Adrenal gland (tissue), 12 donors: ENCODE measurements around the gene JARID2. TPM values are rescaled to one million over a fixed set of nuclear protein-coding genes. Genes with fewer than 3 reads are reported as not detected.

Source experiments
- DNase-seq, 7 donors: peaks; one replicate each; pipeline ENCODE4 v3.0.0-alpha.2; 2019 to 2020
- H3K27ac ChIP-seq, 5 donors: fragments of 200-600 bp; sonication (generic) in 4 of 5; 1 replicate in 3 of 5; 2 replicates in 2 of 5; pipeline versions ENCODE4 v1.5.1 to v1.8.0; 2016 to 2020; ENCODE audit warnings: mild to moderate bottlenecking in 1 of 5
- H3K27me3 ChIP-seq: fragments of 200-600 bp; 2 replicates; pipeline ENCODE4 v1.8.0; 2021
- H3K36me3 ChIP-seq, 2 donors: fragments of 200-600 bp; replicated peaks in 1 of 2; 1 replicate in 1 of 2; 2 replicates in 1 of 2; pipeline versions ENCODE4 v1.5.1 to v1.8.0; 2018 to 2022
- H3K4me1 ChIP-seq, 2 donors: fragments of 200-600 bp; replicated peaks in 1 of 2; 1 replicate in 1 of 2; 2 replicates in 1 of 2; pipeline versions ENCODE4 v1.5.1 to v1.8.0; 2018 to 2021
- H3K4me3 ChIP-seq, 4 donors: fragments of 200-600 bp; sonication (generic) in 3 of 4; one replicate each; pipeline ENCODE4 v1.5.1; 2016 to 2018
- H3K9me3 ChIP-seq, 3 donors: fragments of 200-600 bp; sonication (generic) in 1 of 3; replicated peaks in 1 of 3; 1 replicate in 2 of 3; 2 replicates in 1 of 3; pipeline versions ENCODE4 v1.5.1 to v1.8.0; 2016 to 2021
- POLR2A ChIP-seq, 2 donors: fragments of 450-650 bp; IDR thresholded peaks; one replicate each; pipeline ENCODE4 v1.6.1; 2017; ENCODE audit warnings: antibody characterized with exemption in 2 of 2, mild to moderate bottlenecking in 2 of 2, moderate library complexity in 1 of 2
- WGBS, 4 donors: extraction: QIAGEN DNeasy Blood & Tissue Kit in 2 of 4; methylation state at CpG; one replicate each; pipeline versions ENCODE4 v1.1.5 to v1.1.7; 2013 to 2017; 5-methylcytosine and 5-hydroxymethylcytosine counted together
- intact Hi-C, 2 donors: fragments of 100-400 bp; cut with DNase I; formaldehyde crosslinking; loops; one replicate each; pipeline versions ENCODE4 v1.14.1 to v1.15.0; 2022 to 2023
- polyA plus RNA-seq, 3 donors: library from polyadenylated mRNA; stranded (reverse); fragments of 200-250 nt in 2 of 3; fragments of 350-450 nt in 1 of 3; fragmentation: Illumina TruSeq in 1 of 3; extraction: RNeasy Lipid Tissue Mini Kit (QIAGEN cat#74804) in 1 of 3; gene quantifications; one replicate each; pipeline ENCODE4 v1.2.3, GENCODE V29; 2013 to 2014
- total RNA-seq, 9 donors: library from RNA; depleted of rRNA in 4 of 9; stranded (reverse); fragments of >200 nt in 4 of 9; fragments of 120-200 nt in 1 of 9; fragmentation: NEBNext Ultra II Directional in 1 of 9; extraction: Animal tissue kit (Norgen Biotek cat#: 25700) in 1 of 9; gene quantifications; one replicate each; pipeline versions ENCODE4 v1.1.0 to v1.2.4, GENCODE V29; 2013 to 2023
- TF ChIP-seq, protein P1 (sequence below), 6 experiments: fragments of 450-650 bp in 4 of 6; fragments of 200-600 bp in 2 of 6; sonication (generic) in 1 of 6; IDR thresholded peaks; 1 replicate in 5 of 6; 2 replicates in 1 of 6; pipeline versions ENCODE4 v1.5.1 to v1.8.0; 2016 to 2021; ENCODE audit warnings: antibody characterized with exemption in 6 of 6, mild to moderate bottlenecking in 2 of 6, moderate library complexity in 1 of 6
- donor health status: healthy with polysubstance abuse.
- donor health status: Bipolar disorder and iron deficiency.
- donor health status: DM: yes; HTN: yes; CAD: no.
- donor health status: DM: no; HTN: no; CAD: no.
- donor health status: DM: no; HTN: no; CAD: no.
- donor health status: DM: yes; HTN: yes; CAD: no.

The JARID2 gene
- total and polyA plus RNA-seq, 12 donors, result 3.0 to 13.6 (median 8.2) TPM

DNA sequence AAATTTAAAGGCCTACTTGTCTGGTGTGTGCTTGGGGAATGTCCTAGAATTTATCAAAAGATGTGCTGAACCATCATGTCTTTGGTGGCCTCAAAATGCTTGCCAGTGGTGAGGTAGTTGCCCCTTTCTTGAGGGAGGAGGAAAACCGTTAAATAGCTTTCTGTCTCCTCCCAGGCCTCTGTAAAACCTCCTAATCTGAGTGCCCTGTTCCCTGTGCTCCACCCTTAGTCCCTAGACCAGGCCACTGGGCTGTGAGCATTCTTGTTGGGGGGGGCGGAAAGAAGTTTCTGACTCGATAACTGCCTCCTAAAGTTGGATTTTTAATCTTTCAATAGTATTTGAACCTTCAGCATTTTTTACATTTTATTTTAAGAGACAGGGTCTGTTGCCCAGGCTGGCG is 23.1 kb downstream of the JARID2 start:
- H3K27ac ChIP-seq, result peak overlapping the region in 2 of 5 donors; percentile 39 to 72
- TF ChIP-seq, protein P1, sequence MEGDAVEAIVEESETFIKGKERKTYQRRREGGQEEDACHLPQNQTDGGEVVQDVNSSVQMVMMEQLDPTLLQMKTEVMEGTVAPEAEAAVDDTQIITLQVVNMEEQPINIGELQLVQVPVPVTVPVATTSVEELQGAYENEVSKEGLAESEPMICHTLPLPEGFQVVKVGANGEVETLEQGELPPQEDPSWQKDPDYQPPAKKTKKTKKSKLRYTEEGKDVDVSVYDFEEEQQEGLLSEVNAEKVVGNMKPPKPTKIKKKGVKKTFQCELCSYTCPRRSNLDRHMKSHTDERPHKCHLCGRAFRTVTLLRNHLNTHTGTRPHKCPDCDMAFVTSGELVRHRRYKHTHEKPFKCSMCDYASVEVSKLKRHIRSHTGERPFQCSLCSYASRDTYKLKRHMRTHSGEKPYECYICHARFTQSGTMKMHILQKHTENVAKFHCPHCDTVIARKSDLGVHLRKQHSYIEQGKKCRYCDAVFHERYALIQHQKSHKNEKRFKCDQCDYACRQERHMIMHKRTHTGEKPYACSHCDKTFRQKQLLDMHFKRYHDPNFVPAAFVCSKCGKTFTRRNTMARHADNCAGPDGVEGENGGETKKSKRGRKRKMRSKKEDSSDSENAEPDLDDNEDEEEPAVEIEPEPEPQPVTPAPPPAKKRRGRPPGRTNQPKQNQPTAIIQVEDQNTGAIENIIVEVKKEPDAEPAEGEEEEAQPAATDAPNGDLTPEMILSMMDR (IDR thresholded peaks at IDR 0.05), result no peak
- TF ChIP-seq POLR2A (IDR thresholded peaks at IDR 0.05), result no peak
- 52 to 70% (median 63%) methylated on average over 4 of the region's 4 CpGs for WGBS, 4 donors
- no peak for DNase-seq
- H3K4me3 ChIP-seq, result no peak overlapping the region
- H3K27me3 ChIP-seq, result no peaks in the 10 kb centered on the region
- H3K4me1 ChIP-seq, result peaks cover 48 to 56% of the 10 kb centered on the region in 2 donors
- H3K36me3 ChIP-seq, result no peaks in the 10 kb centered on the region
- intact Hi-C loops, result no loop called here
- H3K9me3 ChIP-seq, result no peaks in the 10 kb centered on the region

DNA sequence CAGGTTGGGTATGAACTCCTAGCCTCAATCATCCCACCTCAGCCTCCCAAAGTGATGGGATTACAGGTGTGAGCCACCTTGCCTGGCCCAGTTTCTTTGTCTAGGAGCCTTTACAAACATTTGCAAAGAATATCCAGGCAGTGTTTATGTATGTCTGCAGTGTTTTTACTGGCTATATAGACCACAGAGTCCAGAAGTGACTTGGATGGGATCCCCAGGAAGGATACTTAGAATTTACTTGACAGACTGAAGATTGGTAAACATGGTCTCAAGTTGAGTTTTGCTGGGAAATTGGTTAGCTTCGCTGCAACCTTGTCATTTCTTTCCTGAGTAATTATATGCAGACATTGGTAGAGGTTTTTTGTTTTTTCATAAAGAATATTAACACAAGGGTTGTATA is 23.8 kb downstream of the JARID2 start:
- intact Hi-C loops, result no loop called here
- WGBS, 4 donors, result 69 to 100% (median 91%) methylated on average over 1 of the region's 1 CpG

DNA sequence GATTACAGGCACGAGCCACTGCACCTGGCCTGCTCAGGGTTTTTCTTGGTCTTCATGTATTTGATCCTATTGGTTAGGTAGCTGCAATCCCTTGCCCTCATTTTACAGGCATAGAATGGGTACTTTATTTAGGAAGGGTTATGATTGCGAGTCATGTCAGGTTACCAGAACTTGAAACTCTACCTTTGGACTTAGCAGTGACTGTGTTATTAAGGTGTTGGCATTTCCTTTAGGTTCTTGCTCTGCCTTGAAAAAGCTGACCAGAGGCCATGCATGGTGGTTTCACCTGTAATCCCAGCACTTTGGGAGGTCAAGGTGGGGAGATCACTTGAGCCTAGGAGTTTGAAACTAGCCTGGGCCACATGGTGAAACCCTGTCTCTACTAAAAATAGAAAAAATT is 24.5 kb downstream of the JARID2 start:
- TF ChIP-seq, protein P1 (IDR thresholded peaks at IDR 0.05), result no peak
- no peak for TF ChIP-seq POLR2A (IDR thresholded peaks at IDR 0.05)
- H3K4me1 ChIP-seq, result peaks cover 43 to 51% of the 10 kb centered on the region in 2 donors
- H3K27me3 ChIP-seq, result no peaks in the 10 kb centered on the region
- no peaks in the 10 kb centered on the region for H3K36me3 ChIP-seq
- WGBS, 4 donors, result 92 to 100% (median 97%) methylated on average over 2 of the region's 2 CpGs
- DNase-seq, result no peak
- H3K27ac ChIP-seq, result no peak overlapping the region
- no peak overlapping the region for H3K4me3 ChIP-seq
- no peaks in the 10 kb centered on the region for H3K9me3 ChIP-seq
- intact Hi-C loops, result no loop called here

More for the DNA sequence above, 23.8 kb downstream of the JARID2 start:
- H3K27ac ChIP-seq, result no peak overlapping the region
- peaks cover 43 to 51% of the 10 kb centered on the region in 2 donors for H3K4me1 ChIP-seq
- DNase-seq, result no peak
- no peaks in the 10 kb centered on the region for H3K36me3 ChIP-seq
- no peaks in the 10 kb centered on the region for H3K27me3 ChIP-seq
- no peaks in the 10 kb centered on the region for H3K9me3 ChIP-seq
- H3K4me3 ChIP-seq, result no peak overlapping the region
- TF ChIP-seq, protein P1 (IDR thresholded peaks at IDR 0.05), result no peak
- TF ChIP-seq POLR2A (IDR thresholded peaks at IDR 0.05), result no peak

GRCh38 chr6:15272562-15272961 is 26.7 kb downstream of the JARID2 start:
- WGBS, 4 donors, result 90 to 100% (median 95%) methylated on average over 1 of the region's 1 CpG
- TF ChIP-seq, protein P1 (IDR thresholded peaks at IDR 0.05), result no peak
- TF ChIP-seq POLR2A (IDR thresholded peaks at IDR 0.05), result no peak
- no peaks in the 10 kb centered on the region for H3K27me3 ChIP-seq
- DNase-seq, result no peak
- H3K4me3 ChIP-seq, result no peak overlapping the region
- no peaks in the 10 kb centered on the region for H3K36me3 ChIP-seq
- peaks cover 31 to 50% of the 10 kb centered on the region in 2 donors for H3K4me1 ChIP-seq
- no peak overlapping the region for H3K27ac ChIP-seq
- intact Hi-C loops, result no loop called here
- no peaks in the 10 kb centered on the region for H3K9me3 ChIP-seq
